ENCODE data around the gene ATG2B. TPM values are rescaled to one million over a fixed set of nuclear protein-coding genes. Genes with fewer than 3 reads are reported as not detected.
A peak's percentile ranks its signal among the peaks of the same experiment; 100 is the strongest.

Gene ATG2B
- total RNA-seq, 1 donor from 2014 or later: 22.4 TPM

DNA sequence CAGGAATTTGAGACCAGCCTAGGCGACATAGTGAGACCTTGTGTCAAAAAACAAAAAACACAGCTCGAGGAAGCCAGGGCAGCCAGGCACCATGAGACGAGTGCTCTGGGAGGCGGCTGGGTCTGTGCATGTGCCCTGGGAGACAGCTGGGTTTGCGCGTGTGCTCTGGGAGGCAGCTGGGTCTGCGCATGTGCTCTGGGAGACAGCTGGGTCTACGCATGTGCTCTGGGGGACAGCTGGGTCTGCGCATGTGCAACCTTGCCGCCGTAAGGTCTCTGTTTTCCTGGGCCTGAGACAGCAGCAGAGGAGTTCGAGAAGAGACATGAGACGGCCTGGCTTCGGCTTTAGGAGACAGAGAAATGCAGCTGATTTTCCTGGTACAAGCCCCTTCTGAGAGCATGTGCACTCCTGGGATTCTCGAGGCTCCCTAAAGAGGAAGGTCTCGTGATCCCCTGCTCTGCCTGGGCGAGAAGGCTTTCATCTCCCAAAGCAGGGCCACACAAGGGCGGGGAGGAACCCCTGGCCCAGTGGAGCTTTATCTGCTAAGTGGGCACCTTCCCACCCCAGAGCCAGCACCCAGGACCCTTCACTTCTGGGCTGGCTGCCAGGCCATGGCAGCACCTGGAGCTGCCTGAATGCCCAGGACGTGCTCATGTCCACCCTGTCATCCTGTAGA, 110.7 kb downstream of the ATG2B start:
- intact Hi-C loops (cut with DNase I): no loop called here
- Histone ChIP-seq H3K27me3 (ENCODE audit: low read depth) (no peaks in the 10 kb centered on the region), H3K4me3 (no peak overlapping the region), H3K36me3 (no peaks in the 10 kb centered on the region), H3K4me1 (no peaks in the 10 kb centered on the region), H3K27ac (no peak overlapping the region), H3K9me3 (no peaks in the 10 kb centered on the region)
- ATAC-seq: no peak
- TF ChIP-seq CTCF (IDR thresholded peaks at IDR 0.05): no peak
- DNase-seq: no peak

DNA sequence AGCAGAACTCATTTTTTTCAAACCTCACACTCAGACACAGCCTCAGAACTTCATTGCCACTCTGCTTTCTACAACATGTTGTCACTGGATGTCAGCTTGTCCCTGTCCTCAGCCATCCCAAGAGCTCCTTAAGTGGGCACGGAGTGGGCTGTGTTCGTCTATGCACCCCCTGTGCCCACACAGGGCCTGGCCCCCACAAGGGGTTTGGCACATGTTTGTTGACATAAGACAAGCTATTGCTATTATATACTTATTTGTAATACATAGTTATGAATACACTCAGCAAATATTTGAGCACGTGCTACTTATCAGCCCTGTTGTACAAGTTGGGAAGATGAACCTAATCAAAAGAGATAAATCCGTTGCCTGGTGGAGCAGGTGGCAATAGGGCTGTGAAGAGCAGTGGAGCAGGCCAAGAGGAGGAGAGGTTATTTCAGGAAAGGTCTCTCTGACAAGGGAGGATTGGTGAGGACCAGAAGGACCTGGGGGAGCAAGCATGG, 111.4 kb downstream of the ATG2B start:
- Histone ChIP-seq H3K4me1 (no peaks in the 10 kb centered on the region), H3K36me3 (no peaks in the 10 kb centered on the region), H3K9me3 (no peaks in the 10 kb centered on the region), H3K4me3 (no peak overlapping the region), H3K27ac (no peak overlapping the region), H3K27me3 (ENCODE audit: low read depth) (no peaks in the 10 kb centered on the region)
- DNase-seq: no peak
- TF ChIP-seq CTCF (IDR thresholded peaks at IDR 0.05): no peak
- intact Hi-C loops (cut with DNase I): no loop called here
- ATAC-seq: no peak

DNA sequence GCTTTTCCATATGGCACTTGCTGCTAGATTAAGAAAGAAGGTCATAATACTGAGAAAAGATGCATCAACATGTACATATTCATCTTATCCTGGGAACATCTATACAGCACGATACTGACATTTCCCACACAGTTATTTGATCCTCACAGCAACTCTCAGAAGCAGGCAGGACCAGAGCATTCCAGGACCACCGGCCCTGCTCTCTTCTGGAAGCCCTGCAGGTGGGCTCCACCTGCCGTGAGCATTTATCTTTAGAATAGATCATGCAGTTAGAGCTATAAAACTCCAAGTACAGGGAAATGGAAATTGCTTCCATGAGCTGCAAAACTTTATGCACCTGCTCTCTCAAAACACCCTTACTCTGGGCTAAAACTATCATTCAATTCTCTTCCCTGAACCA, 112.7 kb downstream of the ATG2B start:
- ATAC-seq: no peak
- intact Hi-C loops (cut with DNase I): no loop called here
- no peak for DNase-seq
- no peaks in the 10 kb centered on the region for H3K36me3 ChIP-seq
- H3K4me1 ChIP-seq: no peaks in the 10 kb centered on the region
- no peak for TF ChIP-seq CTCF (IDR thresholded peaks at IDR 0.05)
- no peak overlapping the region for H3K4me3 ChIP-seq
- no peaks in the 10 kb centered on the region for H3K9me3 ChIP-seq
- no peak overlapping the region for H3K27ac ChIP-seq
- H3K27me3 ChIP-seq (ENCODE audit: low read depth): no peaks in the 10 kb centered on the region

- no peak overlapping the region for H3K27ac ChIP-seq
- DNase-seq: no peak
- H3K36me3 ChIP-seq: no peaks in the 10 kb centered on the region
- intact Hi-C loops (cut with DNase I): no loop called here
- no peaks in the 10 kb centered on the region for H3K9me3 ChIP-seq
- H3K4me3 ChIP-seq: no peak overlapping the region
- no peaks in the 10 kb centered on the region for H3K4me1 ChIP-seq
- TF ChIP-seq CTCF (IDR thresholded peaks at IDR 0.05): no peak
- no peaks in the 10 kb centered on the region for H3K27me3 ChIP-seq (ENCODE audit: low read depth)
- peak; percentile 48 to 53 for ATAC-seq
Measured at GRCh38 chr14:96249029-96249428, 114.1 kb downstream of the ATG2B start.

GRCh38 chr14:96247031-96247430, 116.1 kb downstream of the ATG2B start:
- ATAC-seq: no peak
- no peak for DNase-seq
- no peaks in the 10 kb centered on the region for H3K9me3 ChIP-seq

More at GRCh38 chr14:96247031-96247430, 116.1 kb downstream of the ATG2B start:
- H3K27ac ChIP-seq: no peak overlapping the region
- no peaks in the 10 kb centered on the region for H3K36me3 ChIP-seq
- no peaks in the 10 kb centered on the region for H3K27me3 ChIP-seq (ENCODE audit: low read depth)
- H3K4me1 ChIP-seq: no peaks in the 10 kb centered on the region
- H3K4me3 ChIP-seq: no peak overlapping the region
- TF ChIP-seq CTCF (IDR thresholded peaks at IDR 0.05): no peak
- intact Hi-C loops (cut with DNase I): no loop called here

Measured in lower lobe of right lung (tissue), 2 donors.